Stimulated activated CD4-positive, alpha-beta T cell treated with anti-CD3 and anti-CD28 coated beads, TNF-alpha, amount 100 ng/mL, for 4 hours (primary cell): Measurements from ENCODE around the gene LRRC34.
A peak's percentile ranks its signal among the peaks of the same experiment; 100 is the strongest.

ENCODE experiments used
- DNase-seq, 3 experiments: peaks; one replicate each; pipeline ENCODE4 v3.0.0-alpha.2; 2020; ENCODE audit warnings: low read depth in 3 of 3

LRRC34 gene, protein sequence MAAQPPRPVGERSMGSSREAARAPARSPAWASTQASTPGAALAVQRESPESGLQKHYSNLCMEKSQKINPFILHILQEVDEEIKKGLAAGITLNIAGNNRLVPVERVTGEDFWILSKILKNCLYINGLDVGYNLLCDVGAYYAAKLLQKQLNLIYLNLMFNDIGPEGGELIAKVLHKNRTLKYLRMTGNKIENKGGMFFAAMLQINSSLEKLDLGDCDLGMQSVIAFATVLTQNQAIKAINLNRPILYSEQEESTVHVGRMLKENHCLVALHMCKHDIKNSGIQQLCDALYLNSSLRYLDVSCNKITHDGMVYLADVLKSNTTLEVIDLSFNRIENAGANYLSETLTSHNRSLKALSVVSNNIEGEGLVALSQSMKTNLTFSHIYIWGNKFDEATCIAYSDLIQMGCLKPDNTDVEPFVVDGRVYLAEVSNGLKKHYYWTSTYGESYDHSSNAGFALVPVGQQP

DNA sequence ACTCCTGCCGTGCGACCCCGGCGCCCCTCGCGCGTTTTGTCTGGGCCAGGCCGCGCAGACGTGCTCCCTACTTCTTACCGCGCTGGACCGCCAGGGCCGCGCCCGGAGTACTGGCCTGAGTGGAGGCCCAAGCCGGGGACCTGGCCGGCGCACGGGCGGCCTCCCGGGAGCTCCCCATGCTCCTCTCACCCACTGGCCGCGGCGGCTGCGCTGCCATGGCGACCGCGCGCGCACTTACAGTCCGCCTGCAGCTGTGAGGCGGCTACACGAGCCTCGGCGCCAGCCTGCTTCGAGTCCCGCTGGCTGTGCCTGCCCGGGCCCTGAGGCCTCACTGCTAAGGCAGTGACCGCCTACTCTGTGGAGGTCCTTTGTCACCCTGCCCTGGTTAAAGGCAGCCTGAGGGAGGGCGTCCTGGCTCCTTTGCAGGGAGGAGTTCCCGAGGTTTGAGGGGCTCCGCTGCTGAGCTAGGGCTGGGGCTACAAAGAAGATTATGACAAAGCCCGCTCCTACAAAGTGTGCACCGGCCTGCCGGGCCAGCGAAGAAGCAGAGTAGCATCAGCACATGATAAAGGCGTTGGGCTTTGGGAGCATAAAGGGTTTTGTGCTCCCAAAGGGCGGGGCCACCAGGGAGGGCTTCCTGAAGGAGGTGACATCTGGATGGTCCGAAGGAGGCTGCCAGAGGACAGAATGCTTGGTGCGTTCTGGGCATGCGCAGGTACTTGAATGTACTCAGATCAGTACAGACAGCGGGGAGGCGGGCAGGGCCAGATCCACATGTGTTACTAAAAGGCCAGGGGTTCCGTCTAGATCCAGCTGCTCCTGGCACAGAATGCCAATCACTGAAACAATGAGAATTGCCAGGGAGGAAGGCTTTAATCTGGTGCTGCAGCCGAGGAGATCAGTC lies at the start of gene LRRC34, which contains the start of gene LRRIQ4:
Gene LRRC34, minus strand, starts transcription at position 573 of the 904 bp plus-strand sequence. Its CDS starts 356 bp downstream, at position 217.
Gene LRRIQ4, plus strand, starts transcription at position 539 of the 904 bp plus-strand sequence. CDS start 9,052 bp downstream, outside the sequence.
- peak; percentile 40 to 46 (median 41) for DNase-seq

DNA sequence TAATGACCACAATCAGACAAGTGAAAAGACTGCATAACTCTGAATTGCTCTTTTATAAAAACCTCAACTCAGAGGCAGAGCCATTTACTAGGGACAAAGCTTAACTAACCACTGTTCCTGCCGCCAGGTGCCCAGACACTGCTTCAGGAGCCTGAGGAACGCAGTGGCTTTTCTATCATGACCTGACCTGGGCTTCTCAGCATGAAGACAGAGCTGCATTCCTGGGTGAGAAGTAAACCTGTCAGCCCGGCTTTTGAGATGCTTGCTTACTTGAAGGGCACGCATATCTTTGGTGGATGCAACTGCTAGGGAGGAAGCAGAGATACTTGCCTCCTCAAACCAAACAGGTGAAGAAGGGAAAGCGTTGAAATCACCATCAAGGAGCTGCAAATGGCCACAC lies 49.2 kb upstream of the LRRC34 start:
- DNase-seq, result no peak

DNA sequence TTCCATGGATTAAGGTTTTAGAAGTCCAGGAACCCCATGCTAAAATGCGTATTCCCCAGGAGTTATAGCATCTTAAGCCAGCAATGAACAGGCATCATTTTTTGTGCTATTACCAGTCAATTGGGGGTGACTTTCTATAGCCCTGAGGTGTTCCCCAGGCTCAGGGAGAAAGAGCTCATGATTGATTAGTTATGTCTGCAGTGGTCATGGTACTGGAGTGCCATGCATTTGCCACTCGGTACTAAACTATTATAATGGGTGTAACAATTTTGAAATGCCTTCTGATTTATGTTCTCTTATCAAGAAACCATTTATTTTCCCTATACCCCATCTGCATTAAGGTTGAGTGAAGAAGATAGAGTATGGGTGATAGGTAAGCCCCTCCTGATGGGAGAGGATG lies 45.1 kb upstream of the LRRC34 start:
- DNase-seq, result no peak

DNA sequence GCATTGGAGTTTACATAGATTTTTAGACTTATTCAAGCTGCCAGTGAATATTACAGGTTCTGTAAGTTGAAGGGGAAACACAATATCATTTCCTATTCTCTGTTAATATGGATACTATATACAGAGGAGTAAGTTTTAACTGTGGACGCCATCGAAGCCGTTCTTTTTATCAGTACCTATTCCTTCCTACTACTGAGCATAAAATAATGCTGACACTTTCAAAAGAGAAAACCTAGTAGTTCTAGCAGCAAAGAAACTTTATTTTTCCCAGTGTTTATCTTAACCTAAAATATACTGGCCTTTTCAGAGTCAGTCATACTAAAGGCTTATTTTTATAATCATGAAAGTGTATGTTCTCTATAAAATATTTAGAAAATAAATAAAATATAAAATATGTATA lies 42.8 kb upstream of the LRRC34 start:
- DNase-seq, result no peak

DNA sequence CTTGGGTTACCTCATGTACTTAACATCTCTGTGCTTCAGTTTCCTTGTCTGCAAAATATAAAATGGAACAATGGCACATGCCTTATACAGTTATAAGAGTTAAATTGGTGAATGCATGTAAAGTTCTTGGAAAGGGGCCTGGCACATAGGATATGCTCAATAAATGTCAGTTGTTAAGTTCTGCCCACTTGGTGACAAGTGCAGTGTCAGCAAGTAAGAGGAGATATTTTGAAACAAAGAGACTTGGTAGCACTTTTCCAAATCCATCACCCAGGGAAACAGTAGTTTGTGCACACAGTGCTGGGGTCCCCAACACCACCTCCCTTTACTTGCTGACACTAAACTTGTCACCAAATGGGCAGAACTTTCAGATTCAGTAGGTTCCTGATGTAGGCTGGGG lies 37.9 kb upstream of the LRRC34 start:
- no peak for DNase-seq

DNA sequence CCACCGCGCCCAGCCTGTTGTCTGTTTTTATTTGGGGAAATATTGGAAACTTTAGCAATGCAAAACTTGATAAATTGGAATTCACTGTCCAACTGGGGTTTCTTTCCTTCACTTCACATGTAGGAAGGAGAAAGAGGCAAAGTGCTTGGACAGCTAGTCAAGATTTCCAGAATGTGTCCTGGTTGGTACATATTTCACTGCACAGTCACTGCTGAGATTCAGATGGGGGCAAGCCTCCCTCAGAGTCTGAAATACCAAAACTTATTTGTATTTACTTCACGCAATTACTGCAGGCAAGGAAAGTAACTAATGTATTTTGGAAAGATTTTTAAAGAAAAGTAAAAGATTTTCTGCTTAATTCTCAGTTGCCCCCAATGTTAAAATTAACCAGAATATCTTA lies 36.0 kb upstream of the LRRC34 start:
- no peak for DNase-seq

DNA sequence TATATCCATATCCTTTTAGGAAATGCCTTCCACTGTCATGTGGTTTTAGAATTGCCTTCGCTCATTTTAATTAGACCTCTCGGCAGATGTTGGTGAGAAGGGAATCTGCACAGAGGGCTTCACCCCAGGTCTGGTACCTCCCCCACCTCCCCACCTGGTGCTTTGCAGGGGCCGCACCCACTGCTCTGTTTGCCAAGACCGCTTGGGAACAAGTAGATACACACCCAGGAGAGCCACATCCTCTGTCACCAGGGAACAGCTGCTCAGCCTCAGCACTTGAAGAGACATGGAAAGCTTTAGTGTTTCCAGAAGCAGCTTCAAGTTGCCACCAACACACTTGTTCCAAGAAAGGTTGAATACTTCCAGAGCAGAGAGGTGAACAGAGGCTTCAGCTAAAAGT lies 35.2 kb upstream of the LRRC34 start:
- DNase-seq, result no peak

DNA sequence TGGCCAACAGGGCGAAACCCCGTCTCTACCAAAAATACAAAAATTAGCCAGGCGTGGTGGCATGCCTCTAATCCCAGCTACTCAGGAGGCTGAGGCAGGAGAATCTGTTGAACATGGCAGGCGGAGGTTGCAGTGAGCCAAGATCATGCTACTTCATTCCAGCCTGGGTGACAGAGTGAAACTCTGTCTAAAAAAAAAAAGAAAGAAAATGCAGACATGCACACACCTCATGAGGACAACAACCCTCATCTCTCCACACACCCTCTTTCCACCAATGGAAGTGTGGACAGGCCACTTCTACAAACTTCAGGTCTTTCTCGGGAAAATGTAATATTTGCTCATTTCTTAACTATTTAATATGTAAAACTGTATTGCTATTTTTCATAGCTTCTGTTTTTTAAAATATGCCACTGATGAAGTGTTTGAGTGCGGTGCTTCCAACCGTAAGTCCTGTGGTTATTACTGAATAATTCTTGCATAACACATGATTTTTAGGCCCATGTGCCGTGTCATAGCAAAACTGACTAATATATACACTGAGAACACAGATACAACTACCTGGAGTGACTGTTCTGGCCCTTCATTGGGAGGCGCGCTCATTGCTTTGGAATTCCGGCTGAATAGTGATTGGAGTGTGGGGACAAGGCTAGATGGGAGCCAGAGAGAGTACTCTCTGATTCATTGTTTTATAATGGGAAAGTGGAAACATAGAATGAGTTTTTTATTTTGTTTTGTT lies 33.9 kb upstream of the LRRC34 start:
- DNase-seq, result no peak

DNA sequence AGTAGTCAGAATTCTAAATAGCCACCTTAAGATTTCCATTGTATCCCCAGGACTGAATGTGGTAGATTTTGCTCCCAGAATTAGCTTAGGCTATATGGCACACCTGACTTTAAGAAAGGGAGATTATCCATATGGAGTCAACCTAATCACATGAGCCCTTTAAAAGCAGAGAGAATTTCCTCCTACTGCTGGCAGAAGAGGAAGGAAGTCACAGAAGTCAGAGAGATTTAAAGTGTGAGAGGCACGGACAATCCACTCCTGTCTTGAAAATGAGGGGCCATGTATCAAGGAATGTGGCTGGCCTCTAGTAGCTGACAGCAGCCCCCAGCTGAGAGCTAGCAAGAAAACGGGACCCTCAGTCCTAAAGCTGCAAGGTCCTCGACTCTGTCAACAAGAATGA lies 30.3 kb upstream of the LRRC34 start:
- DNase-seq, result no peak

DNA sequence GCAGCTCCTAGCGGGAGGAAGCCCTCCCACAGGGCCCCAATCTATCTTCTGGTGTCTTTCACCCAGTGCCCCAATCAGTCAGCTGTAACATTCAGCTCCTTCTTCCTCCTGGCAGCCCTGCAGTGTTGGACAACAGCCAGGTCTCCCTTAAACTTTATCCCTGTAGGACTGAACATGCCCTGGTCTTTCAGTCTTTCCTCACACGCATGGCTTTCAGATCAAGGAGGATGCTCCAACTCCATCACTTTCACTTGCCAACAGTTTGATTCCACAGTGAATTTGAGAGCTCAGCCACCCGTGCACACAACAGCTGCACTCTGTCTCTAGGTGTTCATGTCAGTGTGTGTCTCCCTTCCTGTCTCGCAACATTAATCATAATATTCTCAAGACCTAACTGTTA lies 28.5 kb upstream of the LRRC34 start:
- no peak for DNase-seq

DNA sequence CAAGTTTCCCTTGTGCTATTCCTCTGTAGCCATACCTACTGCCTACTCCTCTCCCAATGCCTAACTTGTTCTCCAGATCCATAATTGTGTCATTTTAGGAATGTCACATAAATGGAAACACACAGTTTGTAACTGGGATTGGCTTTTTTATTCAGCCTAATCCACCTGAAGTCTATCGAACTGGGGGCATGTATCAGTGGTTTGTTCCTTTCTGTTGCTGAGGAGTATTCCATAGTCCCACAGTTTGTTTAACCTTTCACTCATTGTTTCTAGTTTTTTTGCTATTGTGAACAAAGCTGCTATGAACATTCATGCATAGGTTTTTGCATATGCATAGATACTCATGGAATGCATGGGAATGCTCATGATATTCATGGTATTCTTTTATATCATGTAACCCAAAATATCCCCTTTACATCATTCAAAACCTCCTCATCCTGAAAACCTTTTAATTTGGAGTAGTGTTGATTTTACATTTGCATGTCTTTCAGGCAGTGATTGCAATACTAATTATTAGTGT lies 25.9 kb upstream of the LRRC34 start:
- DNase-seq, result no peak

DNA sequence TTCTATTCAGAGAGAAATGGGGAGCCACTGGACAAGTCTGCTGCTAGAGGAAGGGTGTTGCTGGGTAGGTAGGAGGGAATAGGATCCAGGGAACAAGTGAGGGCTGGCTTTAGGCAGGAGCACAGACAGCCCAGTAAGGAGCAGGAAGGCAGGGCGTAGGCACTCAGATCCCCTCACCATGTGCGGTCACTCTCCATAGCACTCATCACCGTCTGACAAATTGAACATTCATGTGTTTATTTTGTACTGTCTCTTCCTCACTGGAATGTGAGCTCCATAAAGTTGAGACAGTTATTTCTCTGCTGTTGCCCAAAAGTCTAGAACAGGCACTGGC lies 24.2 kb upstream of the LRRC34 start:
- no peak for DNase-seq

DNA sequence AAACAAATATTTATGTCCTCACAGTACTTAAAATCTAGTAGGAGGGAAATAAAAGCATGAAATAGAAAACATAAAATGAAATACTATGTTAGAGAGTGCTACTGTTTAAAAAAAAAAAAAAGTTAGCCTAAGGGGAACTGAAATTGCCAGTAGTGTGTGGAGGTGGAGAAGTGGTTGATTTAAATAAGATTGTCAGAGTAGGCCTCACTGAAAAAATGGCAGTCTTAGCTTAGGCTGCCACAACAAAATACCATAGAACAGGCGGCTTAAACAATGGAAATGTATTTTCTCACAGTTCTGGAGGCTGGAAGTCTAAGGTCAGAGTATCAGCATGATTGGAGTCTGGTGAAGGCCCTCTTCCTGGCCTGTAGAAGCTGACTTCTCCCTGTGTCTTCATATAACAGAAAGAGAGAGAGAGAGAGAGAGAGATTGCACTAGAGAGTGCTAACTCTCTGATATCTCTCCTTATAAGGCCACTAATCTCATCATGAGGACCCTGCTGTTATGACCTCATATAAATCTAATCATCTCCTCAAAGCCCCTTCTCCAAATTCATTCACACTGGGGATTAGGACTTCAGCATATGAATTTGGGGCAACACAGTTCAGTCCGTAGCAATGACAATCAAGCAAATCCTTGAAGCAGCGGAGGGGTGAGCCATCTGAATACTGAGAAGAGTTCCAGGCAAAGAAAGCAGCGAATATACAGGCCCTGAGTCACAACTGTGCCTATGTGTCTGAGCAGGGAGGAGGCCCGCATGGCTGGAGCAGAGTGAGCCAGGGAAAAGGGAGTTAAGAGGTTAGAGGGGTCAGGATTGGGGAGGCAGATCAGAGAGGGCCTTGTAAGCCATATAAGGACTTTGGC lies 23.6 kb upstream of the LRRC34 start:
- no peak for DNase-seq

DNA sequence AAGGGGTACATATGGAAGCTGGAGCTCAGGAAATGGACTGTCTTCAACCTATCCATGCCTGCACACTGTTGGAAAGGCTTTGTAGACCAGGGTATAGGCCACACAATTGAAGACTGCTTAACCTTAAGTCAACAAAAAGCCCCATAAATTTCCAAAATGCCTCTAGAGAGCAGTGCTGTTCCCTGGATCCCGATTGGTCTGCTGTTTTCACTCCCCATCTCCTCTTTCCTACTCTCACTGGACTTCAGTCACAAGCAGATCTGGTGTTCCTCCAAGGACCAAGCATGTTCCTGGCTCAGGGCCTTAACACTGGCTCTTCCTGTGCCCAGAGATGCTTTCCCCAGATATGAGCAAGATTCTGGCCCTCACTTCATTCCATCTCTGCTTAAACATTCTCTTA lies 22.8 kb upstream of the LRRC34 start:
- DNase-seq, result no peak

DNA sequence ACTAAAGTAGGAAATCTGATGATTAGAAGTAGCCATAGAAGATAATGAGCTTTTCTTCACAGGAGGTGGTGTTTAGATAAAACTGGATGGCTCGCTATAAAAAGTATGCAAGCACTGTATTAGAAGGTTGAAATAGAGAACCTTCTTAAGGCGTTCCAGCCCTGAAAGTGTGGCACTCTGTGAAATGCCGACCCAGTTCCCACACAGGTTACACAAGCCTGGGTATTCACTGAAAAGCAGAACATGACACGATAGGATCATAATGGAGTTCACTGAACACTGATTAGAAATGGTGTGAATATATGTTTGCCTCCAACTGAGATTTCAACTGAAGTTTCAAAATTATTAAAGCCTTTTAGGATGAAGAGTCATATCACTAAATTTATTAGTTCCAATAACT lies 15.0 kb upstream of the LRRC34 start:
- no peak for DNase-seq

DNA sequence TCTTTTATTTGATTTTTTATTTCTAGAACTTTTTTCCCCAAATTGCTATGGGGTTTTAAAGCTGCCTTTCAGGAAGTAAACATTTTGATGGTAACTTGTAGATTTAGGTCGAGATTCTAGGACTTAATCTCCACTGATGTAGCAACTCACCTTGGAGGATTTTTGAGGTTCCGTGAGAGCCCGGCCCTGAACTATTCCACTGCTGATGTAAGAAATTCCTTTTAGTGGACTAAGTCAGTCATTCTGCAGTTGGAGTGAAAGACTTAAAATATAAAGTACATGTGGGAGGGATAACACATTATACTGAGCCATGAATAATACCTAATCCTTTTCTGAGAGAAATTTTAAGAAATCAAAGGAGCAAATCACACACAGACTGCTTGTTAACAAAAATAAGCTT lies 12.6 kb upstream of the LRRC34 start:
- DNase-seq, result no peak

DNA sequence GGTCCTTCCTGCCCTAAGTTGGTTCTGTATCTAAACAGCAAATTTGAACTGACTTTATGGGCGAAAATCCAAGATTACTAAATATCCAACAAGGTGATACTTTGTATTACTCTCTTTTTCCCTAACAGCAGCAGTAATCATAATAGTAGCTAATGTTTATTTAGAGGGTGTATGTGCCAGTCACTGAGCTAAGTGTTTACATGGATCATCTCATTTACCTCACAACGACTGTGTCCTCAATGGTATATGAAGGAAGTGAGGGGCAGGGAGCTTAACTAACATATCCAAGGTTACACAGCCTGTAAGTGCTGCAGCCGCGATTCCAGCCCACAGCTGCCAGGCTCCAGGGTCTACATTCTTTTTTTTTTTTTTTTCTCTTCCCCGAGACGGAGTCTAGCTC lies 10.3 kb upstream of the LRRC34 start:
- no peak for DNase-seq

DNA sequence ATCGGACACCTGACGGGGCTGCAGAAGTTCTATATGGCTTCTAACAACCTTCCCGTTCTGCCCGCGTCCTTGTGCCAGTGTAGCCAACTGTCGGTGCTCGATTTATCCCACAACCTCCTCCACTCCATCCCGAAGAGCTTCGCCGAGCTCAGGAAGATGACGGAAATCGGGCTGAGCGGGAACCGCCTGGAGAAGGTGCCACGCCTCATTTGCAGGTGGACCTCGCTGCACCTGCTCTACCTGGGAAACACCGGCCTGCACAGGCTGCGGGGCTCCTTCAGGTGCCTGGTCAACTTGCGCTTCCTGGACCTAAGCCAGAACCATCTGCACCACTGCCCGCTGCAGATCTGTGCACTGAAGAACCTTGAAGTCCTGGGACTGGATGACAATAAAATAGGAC lies 9.8 kb upstream of the LRRC34 start:
- no peak for DNase-seq

DNA sequence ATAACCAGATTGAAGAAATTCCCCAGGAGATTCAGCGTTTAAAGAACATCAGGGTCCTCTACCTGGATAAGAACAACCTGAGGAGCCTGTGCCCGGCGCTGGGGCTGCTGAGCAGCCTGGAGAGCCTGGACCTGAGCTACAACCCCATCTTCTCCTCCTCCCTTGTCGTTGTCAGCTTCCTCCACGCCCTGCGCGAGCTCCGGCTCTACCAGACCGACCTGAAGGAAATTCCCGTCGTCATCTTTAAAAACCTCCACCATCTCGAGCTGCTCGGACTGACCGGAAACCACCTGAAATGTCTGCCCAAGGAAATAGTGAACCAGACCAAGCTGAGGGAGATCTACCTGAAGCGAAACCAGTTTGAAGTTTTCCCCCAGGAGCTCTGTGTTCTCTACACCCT lies 9.4 kb upstream of the LRRC34 start:
- DNase-seq, result no peak

DNA sequence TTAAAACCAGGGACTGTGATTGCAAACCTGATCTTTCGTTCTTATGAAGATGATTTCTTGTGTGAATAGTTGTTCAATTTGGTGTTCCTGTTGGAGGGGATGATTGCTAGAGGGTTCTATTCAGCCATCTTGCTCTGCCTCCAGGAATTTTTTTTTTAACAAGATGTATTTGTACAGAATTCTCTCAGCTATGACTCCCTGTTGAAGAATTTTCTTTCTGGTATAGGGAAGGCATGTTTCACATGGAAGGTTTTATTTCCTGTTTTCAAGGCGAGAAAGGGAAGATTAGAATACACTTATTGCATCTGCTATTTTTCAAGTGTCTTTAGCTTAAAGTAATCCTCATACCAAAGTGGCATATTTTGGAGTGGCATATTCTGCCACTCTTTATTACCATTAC lies 5.6 kb upstream of the LRRC34 start:
- no peak for DNase-seq

DNA sequence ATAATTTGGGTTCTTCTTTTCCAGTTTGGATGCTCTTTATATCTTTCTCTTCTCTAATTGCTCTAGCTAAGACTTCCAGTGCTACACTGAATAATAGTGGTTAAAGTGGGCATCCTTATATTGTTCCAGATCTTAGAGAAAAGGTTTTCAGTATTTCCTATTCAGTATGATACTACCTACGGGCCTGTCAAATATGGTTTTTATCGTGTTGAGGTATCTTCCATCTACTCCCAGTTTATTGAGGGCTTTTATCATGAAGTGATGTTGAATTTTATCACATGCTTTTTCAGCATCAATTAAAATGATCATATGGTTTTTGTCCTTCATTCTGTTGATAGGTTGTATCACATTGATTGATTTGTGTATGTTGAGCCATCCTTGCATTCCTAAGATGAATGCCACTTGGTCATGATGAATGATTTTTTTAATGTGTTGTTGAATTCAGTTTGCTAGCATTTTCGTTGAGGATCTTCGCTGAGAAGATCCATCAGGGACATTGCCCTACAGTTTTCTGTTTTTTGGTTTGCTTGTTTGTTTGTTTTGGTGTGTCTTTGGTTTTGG lies 3.0 kb upstream of the LRRC34 start:
- no peak for DNase-seq
